HG03064 (cell line): Measurements from ENCODE around the gene TGFBR1.

Experiments
- ATAC-seq: cut with Tn5 transposase; IDR thresholded peaks from one replicate; pipeline ENCODE4 v1.9.1; 2021; ENCODE audit warnings: low read depth; ENCODE audit not compliant: unreplicated experiment

Gene TGFBR1

DNA sequence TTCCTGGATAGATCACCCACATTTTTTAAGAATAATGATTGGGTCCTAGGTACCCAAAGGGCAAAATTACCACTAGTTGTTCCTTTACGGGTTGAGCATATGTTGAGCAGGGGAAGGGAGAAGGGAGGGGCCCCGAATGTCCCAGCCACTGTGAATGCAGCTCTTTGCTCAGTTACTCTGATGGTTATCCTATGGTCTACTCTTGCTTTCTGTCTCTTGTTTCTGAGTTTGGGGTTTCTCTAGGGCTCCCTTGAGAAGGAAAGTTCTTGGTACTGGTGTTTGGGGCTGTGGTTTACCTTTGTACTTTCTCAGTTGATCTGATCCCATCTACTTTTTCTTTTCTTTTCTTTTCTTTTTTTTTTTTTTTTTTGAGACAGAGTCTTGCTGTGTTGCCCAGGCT, 61.2 kb downstream of the TGFBR1 start:
- ATAC-seq, result no peak

GRCh38 chr9:99167119-99167518, 62.2 kb downstream of the TGFBR1 start:
- ATAC-seq, result no peak

- ATAC-seq, result no peak
These were observed 62.8 kb downstream of the TGFBR1 start for GRCh38 chr9:99167694-99168093.

DNA sequence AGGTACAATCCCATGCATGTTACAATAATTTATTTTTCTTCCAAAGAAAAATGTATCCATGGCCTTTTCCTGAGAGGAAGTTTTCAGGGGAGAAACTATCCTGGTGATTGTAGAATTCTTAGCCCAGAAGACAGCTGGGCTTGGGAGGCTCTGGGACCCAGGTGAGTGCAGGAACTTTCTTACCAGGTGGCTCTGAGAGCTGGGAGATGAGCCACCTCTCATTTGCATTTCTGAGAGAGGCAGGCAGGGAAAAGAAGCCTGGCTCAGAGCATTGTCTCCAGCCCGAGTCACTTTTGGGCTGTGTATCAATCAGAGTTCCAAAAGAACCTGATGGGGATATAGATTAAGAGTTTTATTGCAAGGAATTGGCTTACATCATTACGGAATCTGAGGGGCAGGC, 64.2 kb downstream of the TGFBR1 start:
- no peak for ATAC-seq

DNA sequence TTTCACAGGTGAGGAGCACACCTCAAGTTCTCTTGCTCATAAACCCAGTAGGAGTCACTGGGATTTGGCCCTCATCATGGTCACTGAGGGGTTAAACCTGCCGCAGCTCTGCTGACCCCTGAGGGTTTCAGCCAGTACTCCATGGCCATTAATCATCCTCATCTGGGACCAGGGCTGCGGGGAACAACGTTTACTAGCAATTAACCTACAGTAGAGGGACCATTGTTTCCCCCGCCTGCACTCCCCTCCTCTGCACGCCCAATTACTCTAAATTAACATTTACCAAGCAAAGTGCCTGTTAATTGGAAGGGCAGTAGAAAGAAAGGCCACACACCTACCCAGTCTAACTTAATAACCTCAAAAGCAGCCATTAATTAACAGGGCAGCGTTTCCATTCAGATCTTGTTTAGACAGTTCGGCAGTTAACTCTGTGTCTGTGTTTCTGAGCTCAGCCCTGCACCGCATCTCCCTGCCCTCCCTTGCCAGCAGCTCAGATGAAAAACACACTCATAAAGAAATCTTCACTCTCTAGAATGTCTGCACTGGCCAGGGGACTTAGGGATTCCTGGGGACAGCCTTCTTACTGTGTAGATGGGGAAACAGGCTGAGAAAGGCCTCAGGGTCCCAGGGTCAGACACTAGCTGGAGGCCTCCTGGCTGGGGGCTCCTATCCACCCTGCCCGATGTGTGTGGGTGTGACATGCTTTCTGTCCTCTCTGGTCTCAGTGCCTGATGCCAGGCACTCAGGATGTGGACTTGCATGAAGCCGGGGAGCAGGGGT, 65.3 kb downstream of the TGFBR1 start:
- no peak for ATAC-seq

DNA sequence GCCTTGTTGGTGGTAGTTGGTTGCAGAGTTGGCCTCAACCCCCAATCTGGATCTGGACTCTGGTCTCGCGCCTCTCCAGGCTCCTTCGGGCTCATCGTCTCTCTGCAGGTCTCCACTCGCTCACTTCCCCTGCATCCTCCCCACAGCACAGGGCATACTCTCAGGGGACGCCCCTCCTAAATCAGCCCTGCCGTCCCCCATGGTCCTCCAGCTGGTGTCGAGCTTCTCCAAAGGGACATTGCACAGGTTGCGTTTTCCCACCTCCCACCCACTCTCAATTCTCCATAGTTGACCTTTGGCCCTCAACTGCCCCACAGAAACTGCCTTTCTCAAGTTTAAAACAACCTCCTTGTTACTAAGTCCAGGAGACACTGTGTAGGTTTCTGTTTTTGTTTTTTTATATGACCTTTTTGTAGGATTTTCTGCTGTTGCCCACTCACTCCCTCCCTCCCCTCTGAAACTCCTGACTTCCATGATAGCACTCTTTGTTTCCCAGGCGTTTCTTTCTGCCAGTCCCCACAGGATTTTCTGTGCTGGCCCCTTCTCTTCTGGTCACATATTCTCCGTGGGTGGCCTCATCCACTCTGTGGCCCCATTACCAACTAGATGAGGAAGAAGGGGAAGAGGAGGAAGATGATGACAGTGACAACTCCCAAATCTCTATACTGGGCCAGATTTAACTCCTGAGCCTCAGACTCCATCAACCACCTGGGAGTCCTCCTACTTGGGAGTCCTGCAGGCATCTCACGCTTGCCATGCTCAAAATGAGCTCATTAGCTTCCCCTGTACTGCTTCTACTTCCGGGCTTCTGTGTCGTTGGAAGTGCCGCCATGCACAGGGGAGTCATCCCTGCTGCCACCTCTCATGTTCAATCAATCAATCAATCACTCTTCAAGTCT, 66.6 kb downstream of the TGFBR1 start:
- ATAC-seq, result no peak

DNA sequence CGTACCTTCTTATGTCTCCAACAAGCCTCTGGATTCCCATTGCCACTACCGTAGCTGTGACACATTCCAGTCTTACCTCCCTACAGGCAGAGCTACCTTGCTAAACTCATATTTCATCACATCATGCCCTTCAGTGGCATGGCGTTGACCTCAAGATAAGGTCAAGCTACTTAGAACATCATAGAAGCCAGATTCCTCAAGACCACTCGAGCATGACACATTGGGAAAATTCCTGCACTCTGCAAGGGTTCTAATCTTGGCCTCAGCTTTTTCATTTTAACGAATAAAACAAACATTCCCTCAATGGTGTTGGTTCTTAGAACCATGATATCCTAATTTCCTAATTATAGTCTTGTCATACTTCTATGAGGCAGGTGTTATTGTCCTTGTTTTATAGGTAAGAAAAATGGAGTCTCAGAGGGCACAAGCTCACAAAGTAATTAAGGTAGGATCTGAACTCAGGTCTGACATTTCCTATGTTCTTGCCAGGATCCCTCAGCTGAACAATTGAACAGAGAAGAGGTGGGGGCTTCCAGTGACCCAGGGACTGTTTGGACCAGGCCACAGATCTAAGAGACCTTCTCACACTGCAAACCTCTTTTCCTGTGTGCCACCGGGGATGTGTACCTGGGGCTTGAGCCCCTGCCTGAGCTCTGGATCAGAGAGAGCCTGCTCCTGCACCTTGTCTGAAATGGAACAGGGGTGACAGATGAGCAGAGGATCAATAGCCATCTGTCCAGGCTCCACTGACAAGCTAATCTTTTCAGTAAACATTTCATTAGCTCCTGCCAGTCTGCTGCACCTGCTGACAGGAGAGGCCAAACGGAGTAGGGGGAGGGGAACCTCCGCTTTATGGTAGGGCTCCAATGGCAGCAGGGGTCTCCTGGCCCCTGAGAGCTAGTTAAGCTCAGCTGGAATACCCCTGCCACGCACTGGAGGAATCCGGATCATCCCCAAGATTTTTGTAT, 67.5 kb downstream of the TGFBR1 start:
- no peak for ATAC-seq

GRCh38 chr9:99173570-99174504, 68.9 kb downstream of the TGFBR1 start:
- ATAC-seq, result no peak

GRCh38 chr9:99176527-99177013, 71.7 kb downstream of the TGFBR1 start:
- no peak for ATAC-seq

DNA sequence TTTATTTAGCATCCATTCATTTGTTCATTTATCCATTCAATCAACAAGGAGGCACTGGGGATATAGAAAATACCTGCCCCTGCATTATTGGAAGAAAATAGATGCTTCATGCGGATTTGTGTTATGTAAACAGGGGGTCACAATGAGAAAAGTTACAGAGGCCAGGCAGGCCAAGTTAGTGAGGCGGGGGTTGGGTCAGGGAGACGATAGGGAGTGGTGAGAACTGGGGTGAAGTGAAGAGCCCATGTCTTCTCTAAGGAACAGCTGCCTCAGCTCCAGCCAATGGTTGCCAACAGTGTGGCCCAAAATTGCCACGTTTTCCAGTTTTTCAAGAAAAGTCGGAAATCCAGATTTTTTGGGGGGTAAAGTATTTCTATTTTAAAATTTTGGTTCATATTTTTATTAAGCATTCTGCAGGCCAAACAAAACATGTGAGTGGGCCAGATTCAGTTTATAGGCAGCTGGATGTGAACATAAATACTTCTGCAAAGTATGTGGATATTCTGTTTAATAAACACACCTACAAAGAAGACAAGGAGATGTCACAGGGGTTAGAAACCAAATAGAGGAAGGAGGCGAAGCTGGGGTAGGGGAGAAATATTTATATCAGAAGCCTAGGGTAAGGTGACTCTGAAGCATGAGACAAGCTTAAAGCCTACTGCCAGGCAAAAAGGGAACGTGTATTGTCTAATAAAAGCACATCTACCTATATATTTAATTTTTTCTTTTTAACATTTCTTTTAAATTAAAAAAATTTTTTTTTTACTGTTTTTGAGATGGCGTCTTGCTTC, 72.9 kb downstream of the TGFBR1 start:
- no peak for ATAC-seq

GRCh38 chr9:99178912-99179872, 74.3 kb downstream of the TGFBR1 start:
- ATAC-seq, result no peak

GRCh38 chr9:99180199-99180598, 75.3 kb downstream of the TGFBR1 start:
- ATAC-seq, result no peak

- ATAC-seq, result no peak
These were observed 75.7 kb downstream of the TGFBR1 start for GRCh38 chr9:99180662-99181061.

- no peak for ATAC-seq
These were observed 76.3 kb downstream of the TGFBR1 start for GRCh38 chr9:99181206-99181605.

DNA sequence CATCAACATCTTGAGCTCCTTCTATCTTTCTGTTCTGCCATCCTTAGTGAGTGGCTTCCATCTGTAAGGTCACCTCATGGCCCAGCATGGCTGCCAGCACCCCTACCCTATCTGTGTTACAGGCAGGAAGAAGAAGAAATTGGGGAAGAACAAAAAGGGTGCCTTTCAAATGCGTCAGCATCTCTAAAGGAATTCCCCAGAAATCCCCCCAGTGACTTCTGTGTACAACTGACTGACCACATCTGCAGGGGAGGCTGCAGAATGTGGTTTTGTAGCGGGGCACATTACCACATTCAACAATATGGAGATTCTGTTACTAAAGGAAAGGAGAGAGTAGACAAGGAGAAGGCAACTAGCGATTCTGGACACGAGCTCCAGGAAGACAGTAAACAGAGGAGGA, 76.7 kb downstream of the TGFBR1 start:
- peak; percentile 37 for ATAC-seq

DNA sequence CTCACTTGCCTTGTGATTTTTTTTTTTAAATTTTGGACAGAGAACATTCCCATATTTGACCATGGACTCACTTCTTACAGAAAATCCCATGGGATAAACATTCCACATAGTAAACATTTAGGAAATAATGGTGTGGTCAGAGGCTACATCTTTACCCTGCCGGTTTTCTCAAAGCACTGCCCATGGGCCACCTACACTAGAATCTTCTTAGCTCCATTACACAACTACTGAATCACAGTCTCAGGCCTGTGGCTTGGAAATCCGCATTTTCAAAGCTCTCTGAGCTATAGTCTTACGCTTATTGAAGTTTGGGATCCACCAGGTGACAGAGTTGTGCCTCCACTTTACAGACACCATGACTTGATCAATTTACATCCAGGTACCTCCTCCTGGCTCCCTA, 77.4 kb downstream of the TGFBR1 start:
- no peak for ATAC-seq

DNA sequence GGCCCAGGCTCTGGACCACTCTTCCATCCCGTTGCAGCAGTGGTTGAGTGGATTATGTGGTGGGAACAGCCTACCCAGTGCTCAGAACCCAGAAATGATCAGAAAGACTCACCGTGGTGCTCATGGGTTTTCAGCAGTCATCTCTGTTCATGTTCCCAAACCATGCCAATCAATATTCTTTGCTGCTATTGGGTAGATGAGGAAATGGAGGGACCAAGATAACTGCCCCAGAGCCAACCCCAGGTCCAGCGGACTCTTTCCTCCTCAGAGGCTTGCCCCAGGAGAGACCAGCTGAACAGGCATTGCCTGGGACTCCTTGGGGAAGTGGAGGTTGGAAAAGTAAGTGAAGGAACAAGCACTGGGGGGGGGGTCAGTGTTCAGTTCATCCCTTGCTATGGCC, 78.7 kb downstream of the TGFBR1 start:
- no peak for ATAC-seq

- ATAC-seq, result no peak
These were observed 79.2 kb downstream of the TGFBR1 start for GRCh38 chr9:99184110-99184474.
